ENCODE measurements around the gene GPER1. TPM values are rescaled to one million over a fixed set of nuclear protein-coding genes. Genes with fewer than 3 reads are reported as not detected.

The GPER1 gene
- total RNA-seq, 1 experiment from 2014 or later = 1.2 TPM

DNA sequence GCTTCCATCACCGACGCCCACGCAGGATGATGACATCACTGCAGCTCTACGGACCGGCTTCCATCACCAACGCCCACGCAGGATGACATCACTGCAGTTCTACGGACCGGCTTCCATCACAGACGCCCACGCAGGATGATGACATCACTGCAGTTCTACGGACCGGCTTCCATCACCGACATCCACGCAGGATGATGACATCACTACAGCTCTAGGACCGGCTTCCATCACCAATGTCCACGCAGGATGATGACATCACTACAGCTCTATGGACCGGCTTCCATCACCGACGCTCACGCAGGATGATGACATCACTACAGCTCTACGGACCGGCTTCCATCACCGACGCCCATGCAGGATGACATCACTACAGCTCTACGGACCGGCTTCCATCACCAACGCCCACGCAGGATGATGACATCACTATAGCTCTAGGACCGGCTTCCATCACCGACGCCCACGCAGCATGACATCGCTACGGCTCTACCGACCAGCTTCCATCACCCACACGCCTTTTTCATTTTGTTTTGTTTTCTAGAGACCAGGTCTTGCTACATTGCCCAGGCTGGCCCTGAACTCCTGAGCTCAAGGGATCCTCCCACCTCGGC is 29.5 kb downstream of the GPER1 start:
- H2AFZ ChIP-seq (ENCODE audit: low read depth, low read length, poor library complexity, severe bottlenecking) = no peak overlapping the region
- H3K27ac ChIP-seq (ENCODE audit: low read depth, low read length) = no peak overlapping the region
- no peak for ATAC-seq
- ChIA-PET POLR2A (no interaction called here), CTCF (no interaction called here), RAD21 (ENCODE audit: low non-redundant PET in 1 of 2, low total read pairs in 2 of 2, uncharacterized antibody in 2 of 2, unreplicated experiment in 2 of 2) (no interaction called here)
- no peak for DNase-seq (ENCODE audit: low read depth, low spot score)
- intact Hi-C loops (cut with micrococcal nuclease) = no loop called here
- no peaks in the 10 kb centered on the region for H3K9me3 ChIP-seq (ENCODE audit: control insufficient read depth in 1 of 2, insufficient read depth in 1 of 2, low read depth in 1 of 2, low read length in 2 of 2)
- no peak for TF ChIP-seq ELF1 (IDR thresholded peaks at IDR 0.05; ENCODE audit: borderline replicate concordance, low read depth)
- TF ChIP-seq POLR2A (IDR thresholded peaks at IDR 0.05; ENCODE audit: borderline replicate concordance, extremely low read depth, insufficient read depth, insufficient read length) = no peak
- TF ChIP-seq SRF (IDR thresholded peaks at IDR 0.05; ENCODE audit: low read depth) = no peak
- TF ChIP-seq SP1 (IDR thresholded peaks at IDR 0.05; ENCODE audit: low read depth) = no peak
- H3K9me2 ChIP-seq (ENCODE audit: insufficient read depth) = no peaks in the 10 kb centered on the region
- H3K4me1 ChIP-seq (ENCODE audit: control insufficient read depth in 1 of 2, insufficient read depth in 2 of 2, low read length in 2 of 2) = no peaks in the 10 kb centered on the region
- peaks cover 3% of the 10 kb centered on the region; the same call in 1 of the 2 replicates for H4K20me1 ChIP-seq (ENCODE audit: insufficient read depth)
- BruUV-seq (replicated peaks) = no TSS peak
- H3K4me2 ChIP-seq (ENCODE audit: low read length) = no peak overlapping the region
- H3K27me3 ChIP-seq (ENCODE audit: insufficient read depth, low read length) = no peaks in the 10 kb centered on the region
- H3K36me3 ChIP-seq (ENCODE audit: control insufficient read depth in 1 of 2, insufficient read depth in 2 of 2, low read length in 2 of 2) = 0 out of 4 replicates have a peak, but pooled peaks cover 0 to 3% of the 10 kb centered on the region in 2 experiments
- H3K79me2 ChIP-seq (ENCODE audit: insufficient read depth, low read length) = peaks cover 57% of the 10 kb centered on the region
- no peak overlapping the region for H3K4me3 ChIP-seq (replicated peaks in 1 of 2; ENCODE audit: low read depth in 1 of 2, low read length in 2 of 2)
- no peak overlapping the region for H3K9ac ChIP-seq (ENCODE audit: low read length)

GRCh38 chr7:1119201-1119600 is 31.3 kb downstream of the GPER1 start:
- Histone ChIP-seq H2AFZ (ENCODE audit: low read depth, low read length, poor library complexity, severe bottlenecking) (no peak overlapping the region), H3K27me3 (ENCODE audit: insufficient read depth, low read length) (no peaks in the 10 kb centered on the region), H3K4me2 (ENCODE audit: low read length) (no peak overlapping the region), H3K27ac (ENCODE audit: low read depth, low read length) (no peak overlapping the region), H3K4me3 (replicated peaks in 1 of 2; ENCODE audit: low read depth in 1 of 2, low read length in 2 of 2) (no peak overlapping the region), H3K79me2 (ENCODE audit: insufficient read depth, low read length) (peaks cover 72% of the 10 kb centered on the region), H3K36me3 (ENCODE audit: control insufficient read depth in 1 of 2, insufficient read depth in 2 of 2, low read length in 2 of 2) (no peaks in the 10 kb centered on the region), H4K20me1 (ENCODE audit: insufficient read depth) (peaks cover 3% of the 10 kb centered on the region; the same call in 1 of the 2 replicates), H3K9ac (ENCODE audit: low read length) (no peak overlapping the region), H3K9me3 (ENCODE audit: control insufficient read depth in 1 of 2, insufficient read depth in 1 of 2, low read depth in 1 of 2, low read length in 2 of 2) (no peaks in the 10 kb centered on the region), H3K9me2 (ENCODE audit: insufficient read depth) (no peaks in the 10 kb centered on the region), H3K4me1 (ENCODE audit: control insufficient read depth in 1 of 2, insufficient read depth in 2 of 2, low read length in 2 of 2) (no peaks in the 10 kb centered on the region)
- DNase-seq (ENCODE audit: low read depth, low spot score) (no peak), ATAC-seq (no peak)
- intact Hi-C loops (cut with micrococcal nuclease) = no loop called here
- POLR2A ChIA-PET = no interaction called here
- CTCF ChIA-PET = no interaction called here
- TF ChIP-seq, protein P1, sequence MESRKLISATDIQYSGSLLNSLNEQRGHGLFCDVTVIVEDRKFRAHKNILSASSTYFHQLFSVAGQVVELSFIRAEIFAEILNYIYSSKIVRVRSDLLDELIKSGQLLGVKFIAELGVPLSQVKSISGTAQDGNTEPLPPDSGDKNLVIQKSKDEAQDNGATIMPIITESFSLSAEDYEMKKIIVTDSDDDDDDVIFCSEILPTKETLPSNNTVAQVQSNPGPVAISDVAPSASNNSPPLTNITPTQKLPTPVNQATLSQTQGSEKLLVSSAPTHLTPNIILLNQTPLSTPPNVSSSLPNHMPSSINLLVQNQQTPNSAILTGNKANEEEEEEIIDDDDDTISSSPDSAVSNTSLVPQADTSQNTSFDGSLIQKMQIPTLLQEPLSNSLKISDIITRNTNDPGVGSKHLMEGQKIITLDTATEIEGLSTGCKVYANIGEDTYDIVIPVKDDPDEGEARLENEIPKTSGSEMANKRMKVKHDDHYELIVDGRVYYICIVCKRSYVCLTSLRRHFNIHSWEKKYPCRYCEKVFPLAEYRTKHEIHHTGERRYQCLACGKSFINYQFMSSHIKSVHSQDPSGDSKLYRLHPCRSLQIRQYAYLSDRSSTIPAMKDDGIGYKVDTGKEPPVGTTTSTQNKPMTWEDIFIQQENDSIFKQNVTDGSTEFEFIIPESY (IDR thresholded peaks at IDR 0.05; ENCODE audit: extremely low read depth, insufficient replicate concordance, low read length) = no peak
- TF ChIP-seq ZNF274 (IDR thresholded peaks at IDR 0.05; ENCODE audit: low read depth, low read length) = no peak
- TF ChIP-seq RAD21 (IDR thresholded peaks at IDR 0.05; ENCODE audit: low read depth) = no peak
- no peak for TF ChIP-seq EZH2phosphoT487 (IDR thresholded peaks at IDR 0.05; ENCODE audit: borderline replicate concordance)
- no peak for TF ChIP-seq ELF1 (IDR thresholded peaks at IDR 0.05; ENCODE audit: borderline replicate concordance, low read depth)
- no peak for TF ChIP-seq YY1 (IDR thresholded peaks at IDR 0.05; ENCODE audit: extremely low read depth, insufficient replicate concordance, low read depth, low read length)
- TF ChIP-seq, protein P2, sequence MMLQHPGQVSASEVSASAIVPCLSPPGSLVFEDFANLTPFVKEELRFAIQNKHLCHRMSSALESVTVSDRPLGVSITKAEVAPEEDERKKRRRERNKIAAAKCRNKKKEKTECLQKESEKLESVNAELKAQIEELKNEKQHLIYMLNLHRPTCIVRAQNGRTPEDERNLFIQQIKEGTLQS (IDR thresholded peaks at IDR 0.05) = no peak
- TF ChIP-seq JUND (IDR thresholded peaks at IDR 0.05) = no peak
- TF ChIP-seq SIN3A (IDR thresholded peaks at IDR 0.05; ENCODE audit: low read depth) = no peak
- TF ChIP-seq SRF (IDR thresholded peaks at IDR 0.05; ENCODE audit: low read depth) = no peak
- no peak for TF ChIP-seq CTCF (IDR thresholded peaks at IDR 0.05 in 2 of 3, conservative IDR thresholded peaks at IDR 0.05 in 1 of 3; ENCODE audit: borderline replicate concordance in 1 of 3, insufficient read depth in 1 of 3, low read depth in 2 of 3, low read length in 2 of 3)
- TF ChIP-seq TCF7L2 (IDR thresholded peaks at IDR 0.05; ENCODE audit: borderline replicate concordance, extremely low read depth, insufficient read depth, insufficient read length) = no peak
- no peak for TF ChIP-seq CBX3 (IDR thresholded peaks at IDR 0.05; ENCODE audit: low read depth)
- no peak for TF ChIP-seq POLR2A (IDR thresholded peaks at IDR 0.05; ENCODE audit: borderline replicate concordance, extremely low read depth, insufficient read depth, insufficient read length)
- no TSS peak for BruUV-seq (replicated peaks)
- RAD21 ChIA-PET (ENCODE audit: low non-redundant PET in 1 of 2, low total read pairs in 2 of 2, uncharacterized antibody in 2 of 2, unreplicated experiment in 2 of 2) = no interaction called here
